ENCODE measurements around the gene PDGFD.

The PDGFD gene

DNA sequence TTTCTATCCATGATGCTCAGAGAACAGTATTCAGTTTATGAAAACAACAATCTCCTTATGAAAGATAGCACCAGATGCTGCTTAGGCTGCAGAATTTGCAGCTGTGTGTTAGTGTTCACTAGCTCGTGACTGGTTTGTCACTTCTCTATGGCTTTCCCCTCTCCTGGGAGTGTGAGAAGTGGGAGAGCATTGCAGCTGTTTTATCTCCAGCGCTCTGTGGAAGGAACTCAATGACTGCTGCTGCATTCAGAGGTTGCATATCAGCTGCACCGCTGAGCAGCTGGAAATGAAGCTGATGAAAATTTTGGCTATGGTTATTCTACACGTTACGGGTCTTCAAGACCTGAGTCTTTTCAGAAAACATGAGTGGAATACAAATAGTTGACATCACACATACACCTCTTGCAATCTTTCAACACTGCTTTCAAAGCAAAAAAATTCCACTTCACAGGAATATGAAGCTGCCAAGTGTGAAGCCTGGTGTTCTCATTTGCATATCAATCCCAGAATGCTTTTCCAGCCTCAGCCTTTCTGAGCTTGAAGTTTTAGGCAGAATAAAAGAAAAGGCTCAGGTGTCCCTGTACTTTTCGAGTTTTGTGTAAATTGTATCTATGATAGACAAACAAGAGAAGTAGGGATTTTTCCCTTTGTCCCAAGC lies 276.8 kb downstream of the PDGFD start:
- no peak overlapping the region for H3K9ac ChIP-seq
- no peak overlapping the region for H2AFZ ChIP-seq (ENCODE audit: low read depth)
- no peaks in the 10 kb centered on the region for H3K36me3 ChIP-seq (ENCODE audit: insufficient read depth)
- no peak overlapping the region for H3K27ac ChIP-seq
- no peak overlapping the region for H3K4me3 ChIP-seq (IDR thresholded peaks at IDR 0.05; ENCODE audit: insufficient read depth, low read depth, low read length)
- no peak overlapping the region for H3K4me2 ChIP-seq
- TF ChIP-seq, protein P1, sequence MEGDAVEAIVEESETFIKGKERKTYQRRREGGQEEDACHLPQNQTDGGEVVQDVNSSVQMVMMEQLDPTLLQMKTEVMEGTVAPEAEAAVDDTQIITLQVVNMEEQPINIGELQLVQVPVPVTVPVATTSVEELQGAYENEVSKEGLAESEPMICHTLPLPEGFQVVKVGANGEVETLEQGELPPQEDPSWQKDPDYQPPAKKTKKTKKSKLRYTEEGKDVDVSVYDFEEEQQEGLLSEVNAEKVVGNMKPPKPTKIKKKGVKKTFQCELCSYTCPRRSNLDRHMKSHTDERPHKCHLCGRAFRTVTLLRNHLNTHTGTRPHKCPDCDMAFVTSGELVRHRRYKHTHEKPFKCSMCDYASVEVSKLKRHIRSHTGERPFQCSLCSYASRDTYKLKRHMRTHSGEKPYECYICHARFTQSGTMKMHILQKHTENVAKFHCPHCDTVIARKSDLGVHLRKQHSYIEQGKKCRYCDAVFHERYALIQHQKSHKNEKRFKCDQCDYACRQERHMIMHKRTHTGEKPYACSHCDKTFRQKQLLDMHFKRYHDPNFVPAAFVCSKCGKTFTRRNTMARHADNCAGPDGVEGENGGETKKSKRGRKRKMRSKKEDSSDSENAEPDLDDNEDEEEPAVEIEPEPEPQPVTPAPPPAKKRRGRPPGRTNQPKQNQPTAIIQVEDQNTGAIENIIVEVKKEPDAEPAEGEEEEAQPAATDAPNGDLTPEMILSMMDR (conservative IDR thresholded peaks at IDR 0.05; ENCODE audit: low read depth, low read length) = no peak
- H4K20me1 ChIP-seq (ENCODE audit: insufficient read depth) = no peaks in the 10 kb centered on the region
- no peaks in the 10 kb centered on the region for H3K27me3 ChIP-seq (ENCODE audit: insufficient read depth, low read depth)
- H3K4me1 ChIP-seq (ENCODE audit: low read depth, poor library complexity, severe bottlenecking) = no peaks in the 10 kb centered on the region
- no peaks in the 10 kb centered on the region for H3K79me2 ChIP-seq (ENCODE audit: insufficient read depth, low read depth)

DNA sequence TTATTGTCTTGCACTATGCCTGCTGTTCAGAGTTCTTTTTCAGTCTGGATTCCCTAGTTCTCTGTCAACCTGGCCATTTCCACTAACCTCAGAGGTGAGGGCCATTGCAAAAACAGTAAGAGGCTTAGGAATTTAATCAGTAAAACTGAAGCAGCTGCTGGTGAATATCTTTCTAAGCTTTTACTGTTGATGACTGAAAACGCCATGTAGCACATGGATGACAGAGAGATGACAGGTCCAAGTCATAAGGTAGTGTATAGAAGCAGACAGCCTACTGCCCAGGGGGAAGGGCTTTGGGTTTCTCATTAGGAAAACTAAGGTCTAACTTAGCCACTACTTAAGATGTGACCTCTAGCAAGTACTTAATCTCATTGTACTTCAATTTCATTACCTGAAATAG lies 280.1 kb downstream of the PDGFD start:
- TF ChIP-seq, protein P1 (conservative IDR thresholded peaks at IDR 0.05; ENCODE audit: low read depth, low read length) = no peak
- no peak overlapping the region for H3K9ac ChIP-seq
- no peaks in the 10 kb centered on the region for H3K27me3 ChIP-seq (ENCODE audit: insufficient read depth, low read depth)
- no peak overlapping the region for H2AFZ ChIP-seq (ENCODE audit: low read depth)
- no peaks in the 10 kb centered on the region for H4K20me1 ChIP-seq (ENCODE audit: insufficient read depth)
- no peak overlapping the region for H3K4me2 ChIP-seq
- H3K27ac ChIP-seq = no peak overlapping the region
- no peaks in the 10 kb centered on the region for H3K4me1 ChIP-seq (ENCODE audit: low read depth, poor library complexity, severe bottlenecking)
- no peak overlapping the region for H3K4me3 ChIP-seq (IDR thresholded peaks at IDR 0.05; ENCODE audit: insufficient read depth, low read depth, low read length)
- no peaks in the 10 kb centered on the region for H3K36me3 ChIP-seq (ENCODE audit: insufficient read depth)
- H3K79me2 ChIP-seq (ENCODE audit: insufficient read depth, low read depth) = no peaks in the 10 kb centered on the region

DNA sequence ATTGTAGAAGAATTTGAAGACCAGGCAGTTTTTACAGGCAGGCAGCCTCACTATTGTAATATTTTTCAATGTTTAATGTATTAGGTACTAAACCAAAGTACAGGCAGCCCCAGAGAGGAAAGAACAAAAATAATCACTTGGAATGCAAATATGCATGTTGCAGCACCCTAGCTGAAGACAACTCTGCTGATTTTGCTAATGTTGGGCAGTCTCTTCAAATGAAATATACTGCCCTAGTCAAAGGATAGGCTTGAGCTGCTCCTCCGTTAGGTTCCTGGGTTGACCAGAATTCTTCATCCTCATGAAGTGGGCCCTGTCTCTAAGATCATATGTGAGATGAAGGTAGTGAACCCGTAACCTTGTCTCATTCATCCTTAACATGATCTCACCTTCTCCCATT lies 280.7 kb downstream of the PDGFD start:
- Histone ChIP-seq H3K27me3 (ENCODE audit: insufficient read depth, low read depth) (no peaks in the 10 kb centered on the region), H2AFZ (ENCODE audit: low read depth) (no peak overlapping the region), H3K27ac (no peak overlapping the region), H3K4me2 (no peak overlapping the region), H3K4me3 (IDR thresholded peaks at IDR 0.05; ENCODE audit: insufficient read depth, low read depth, low read length) (no peak overlapping the region), H4K20me1 (ENCODE audit: insufficient read depth) (no peaks in the 10 kb centered on the region), H3K36me3 (ENCODE audit: insufficient read depth) (no peaks in the 10 kb centered on the region), H3K79me2 (ENCODE audit: insufficient read depth, low read depth) (no peaks in the 10 kb centered on the region), H3K9ac (no peak overlapping the region), H3K4me1 (ENCODE audit: low read depth, poor library complexity, severe bottlenecking) (no peaks in the 10 kb centered on the region)
- TF ChIP-seq, protein P1 (conservative IDR thresholded peaks at IDR 0.05; ENCODE audit: low read depth, low read length) = no peak

DNA sequence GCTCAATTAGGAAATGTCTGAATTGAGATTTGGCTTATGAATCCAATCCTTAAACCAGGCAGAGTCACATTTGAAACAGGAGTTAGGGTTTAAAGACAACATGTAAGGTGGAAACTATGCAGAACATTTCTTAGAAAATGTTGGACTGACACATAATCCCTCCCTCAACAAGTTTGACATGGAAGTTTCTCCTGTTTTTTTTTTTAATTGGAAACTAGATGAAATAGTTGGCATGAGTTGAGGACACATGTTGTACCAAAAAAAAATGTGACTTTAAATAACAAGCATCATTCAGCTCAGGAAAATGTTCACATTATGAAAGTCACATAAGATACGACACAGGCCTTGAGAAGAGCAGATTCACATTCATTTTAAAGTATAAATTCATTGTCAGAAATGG lies 282.4 kb downstream of the PDGFD start:
- Histone ChIP-seq H3K79me2 (ENCODE audit: insufficient read depth, low read depth) (no peaks in the 10 kb centered on the region), H3K4me3 (IDR thresholded peaks at IDR 0.05; ENCODE audit: insufficient read depth, low read depth, low read length) (no peak overlapping the region), H3K4me2 (no peak overlapping the region), H3K36me3 (ENCODE audit: insufficient read depth) (no peaks in the 10 kb centered on the region), H3K9ac (no peak overlapping the region), H2AFZ (ENCODE audit: low read depth) (no peak overlapping the region), H3K27ac (no peak overlapping the region), H4K20me1 (ENCODE audit: insufficient read depth) (no peaks in the 10 kb centered on the region), H3K27me3 (ENCODE audit: insufficient read depth, low read depth) (no peaks in the 10 kb centered on the region), H3K4me1 (ENCODE audit: low read depth, poor library complexity, severe bottlenecking) (no peaks in the 10 kb centered on the region)
- TF ChIP-seq, protein P1 (conservative IDR thresholded peaks at IDR 0.05; ENCODE audit: low read depth, low read length) = no peak
